ENCODE data around the gene MYL5. TPM values are rescaled to one million over a fixed set of nuclear protein-coding genes. Genes with fewer than 3 reads are reported as not detected.

The MYL5 gene
- total and polyA plus RNA-seq, 2 of the 13 experiments (the other 11 are each of a cell fraction or from before 2014, with no cell fraction given): 6.5 to 16.0 TPM

GRCh38 chr4:692771-693554 lies 18.6 kb downstream of the MYL5 start (continued):
- peak; percentile 56; the same call in 1 of the 2 replicates for TF ChIP-seq ZNF441 (CRISPR knock-in tag; IDR thresholded peaks at IDR 0.05; ENCODE audit: borderline replicate concordance)
- TF ChIP-seq ZNF10 (CRISPR knock-in tag; IDR thresholded peaks at IDR 0.05; ENCODE audit: borderline replicate concordance, low read depth): no peak
- no peak for TF ChIP-seq ZNF878 (CRISPR knock-in tag; IDR thresholded peaks at IDR 0.05)
- no peak for TF ChIP-seq JDP2 (CRISPR knock-in tag; IDR thresholded peaks at IDR 0.05; ENCODE audit: borderline replicate concordance)
- peak; percentile 86; the same call in 1 of the 2 replicates for TF ChIP-seq MIER3 (CRISPR knock-in tag; IDR thresholded peaks at IDR 0.05; ENCODE audit: borderline replicate concordance)
- TF ChIP-seq ZNF776 (CRISPR knock-in tag; IDR thresholded peaks at IDR 0.05): no peak
- no peak for TF ChIP-seq STAT5B (CRISPR knock-in tag; IDR thresholded peaks at IDR 0.05)
- TF ChIP-seq, protein P1, sequence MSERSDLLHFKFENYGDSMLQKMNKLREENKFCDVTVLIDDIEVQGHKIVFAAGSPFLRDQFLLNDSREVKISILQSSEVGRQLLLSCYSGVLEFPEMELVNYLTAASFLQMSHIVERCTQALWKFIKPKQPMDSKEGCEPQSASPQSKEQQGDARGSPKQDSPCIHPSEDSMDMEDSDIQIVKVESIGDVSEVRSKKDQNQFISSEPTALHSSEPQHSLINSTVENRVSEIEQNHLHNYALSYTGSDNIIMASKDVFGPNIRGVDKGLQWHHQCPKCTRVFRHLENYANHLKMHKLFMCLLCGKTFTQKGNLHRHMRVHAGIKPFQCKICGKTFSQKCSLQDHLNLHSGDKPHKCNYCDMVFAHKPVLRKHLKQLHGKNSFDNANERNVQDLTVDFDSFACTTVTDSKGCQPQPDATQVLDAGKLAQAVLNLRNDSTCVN (CRISPR knock-in tag; IDR thresholded peaks at IDR 0.05; ENCODE audit: borderline replicate concordance): peak; percentile 70; the same call in 1 of the 2 replicates
- TF ChIP-seq SETDB1 (CRISPR knock-in tag; IDR thresholded peaks at IDR 0.05; ENCODE audit: borderline replicate concordance): no peak
- TF ChIP-seq ZNF180 (CRISPR knock-in tag; IDR thresholded peaks at IDR 0.05; ENCODE audit: borderline replicate concordance, low read depth): no peak
- no peak for TF ChIP-seq ZNF260 (CRISPR knock-in tag; IDR thresholded peaks at IDR 0.05; ENCODE audit: borderline replicate concordance, low read depth)
- TF ChIP-seq ZNF569 (CRISPR knock-in tag; IDR thresholded peaks at IDR 0.05; ENCODE audit: borderline replicate concordance): no peak
- TF ChIP-seq TFAP4 (IDR thresholded peaks at IDR 0.05; ENCODE audit: borderline replicate concordance, low read depth): no peak
- 0 out of 2 replicates have a peak, but pooled peaks have one; percentile 11 for TF ChIP-seq FOXP4 (CRISPR knock-in tag; IDR thresholded peaks at IDR 0.05)
- TF ChIP-seq ZFX (CRISPR knock-in tag; IDR thresholded peaks at IDR 0.05; ENCODE audit: low read depth): peak; percentile 83
- no peak for TF ChIP-seq SP4 (CRISPR knock-in tag; IDR thresholded peaks at IDR 0.05)
- peak; percentile 41; the same call in 1 of the 2 replicates for TF ChIP-seq ZNF205 (CRISPR knock-in tag; IDR thresholded peaks at IDR 0.05)
- peak; percentile 40; the same call in 1 of the 2 replicates for TF ChIP-seq HMG20B (CRISPR knock-in tag; conservative IDR thresholded peaks at IDR 0.05)
- TF ChIP-seq SOX13 (IDR thresholded peaks at IDR 0.05): no peak
- TF ChIP-seq SOX13 (CRISPR knock-in tag; conservative IDR thresholded peaks at IDR 0.05 in 1 of 2, IDR thresholded peaks at IDR 0.05 in 1 of 2): peak in 1 of 2 experiments; percentile 71; a peak in 1 of 4 replicates
- no peak for TF ChIP-seq ZNF136 (CRISPR knock-in tag; IDR thresholded peaks at IDR 0.05; ENCODE audit: low read depth)
- TF ChIP-seq ZUFSP (CRISPR knock-in tag; IDR thresholded peaks at IDR 0.05; ENCODE audit: borderline replicate concordance): no peak
